SK-N-SH treated with all-trans-retinoic acid at 6 μM for 48 hours (cell line): ENCODE results near the gene RAD51B.

Experiments
- ARNTL ChIP-seq: fragments of 450-650 bp; formaldehyde crosslinking; IDR thresholded peaks from 2 replicates; pipeline ENCODE4 v1.5.0; 2020; ENCODE audit warnings: low read depth, mild to moderate bottlenecking, moderate library complexity, borderline replicate concordance
- OSR1 ChIP-seq: fragments of 250-450 bp; sonication (Bioruptor Pico); IDR thresholded peaks from 2 replicates; pipeline ENCODE4 v1.8.0; 2022; ENCODE audit warnings: moderate library complexity, mild to moderate bottlenecking, inconsistent platforms
- PATZ1 ChIP-seq: fragments of 250-450 bp; sonication (Bioruptor Pico); IDR thresholded peaks from 2 replicates; pipeline ENCODE4 v1.8.0; 2020; ENCODE audit warnings: mild to moderate bottlenecking, moderate library complexity, borderline replicate concordance
- PPARA ChIP-seq: fragments of 250-450 bp; sonication (Bioruptor Pico); IDR thresholded peaks from 2 replicates; pipeline ENCODE4 v1.5.0; 2020; ENCODE audit warnings: mild to moderate bottlenecking, borderline replicate concordance
- TCF4 ChIP-seq: fragments of 250-450 bp; sonication (Bioruptor Pico); IDR thresholded peaks from 2 replicates; pipeline ENCODE4 v1.8.0; 2021; ENCODE audit warnings: mild to moderate bottlenecking, moderate library complexity, borderline replicate concordance
- ZFP3 ChIP-seq: fragments of 250-450 bp; sonication (Bioruptor Pico); IDR thresholded peaks from 2 replicates; pipeline ENCODE4 v1.5.0; 2020; ENCODE audit warnings: mild to moderate bottlenecking, moderate library complexity
- ZFP30 ChIP-seq: fragments of 450-650 bp; formaldehyde crosslinking; IDR thresholded peaks from 2 replicates; pipeline ENCODE4 v1.5.0; 2022; ENCODE audit warnings: mild to moderate bottlenecking, moderate library complexity
- ZNF70 ChIP-seq: fragments of 450-650 bp; formaldehyde crosslinking; IDR thresholded peaks from 2 replicates; pipeline ENCODE4 v1.5.0; 2020; ENCODE audit warnings: mild to moderate bottlenecking, moderate library complexity
- TF ChIP-seq, protein P1 (sequence below): fragments of 250-450 bp; sonication (Bioruptor Pico); IDR thresholded peaks from 2 replicates; pipeline ENCODE4 v1.8.0; 2021; ENCODE audit warnings: low read depth, mild to moderate bottlenecking, moderate library complexity, borderline replicate concordance
- TF ChIP-seq, protein P2 (sequence below): fragments of 250-450 bp; sonication (Bioruptor Pico); IDR thresholded peaks from 2 replicates; pipeline ENCODE4 v1.5.1; 2020; ENCODE audit warnings: low read depth, mild to moderate bottlenecking, moderate library complexity
- TF ChIP-seq, protein P3 (sequence below): fragments of 250-450 bp; sonication (Bioruptor Pico); IDR thresholded peaks from 2 replicates; pipeline ENCODE4 v1.5.0; 2020; ENCODE audit warnings: mild to moderate bottlenecking, moderate library complexity

DNA sequence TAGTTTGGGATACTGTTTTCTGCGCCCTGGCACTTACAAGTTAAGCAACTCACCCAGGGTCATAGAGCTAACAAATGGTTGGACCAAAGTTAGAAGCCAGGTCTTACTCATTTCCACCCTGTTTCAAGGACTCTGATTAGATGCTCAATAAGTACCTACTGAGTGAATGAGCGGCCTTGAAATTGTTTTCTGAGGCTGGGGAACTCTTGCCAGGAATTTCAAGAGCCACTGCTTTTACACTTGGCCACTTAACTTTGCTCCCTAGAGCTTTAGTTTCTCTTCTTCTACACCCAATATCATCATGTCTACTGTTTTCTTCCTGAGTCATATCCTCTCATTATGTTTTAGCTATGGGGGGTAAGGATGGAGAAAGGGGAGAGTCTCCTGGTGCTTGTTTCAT lies 541.7 kb downstream of the RAD51B start:
- TF ChIP-seq, protein P1, sequence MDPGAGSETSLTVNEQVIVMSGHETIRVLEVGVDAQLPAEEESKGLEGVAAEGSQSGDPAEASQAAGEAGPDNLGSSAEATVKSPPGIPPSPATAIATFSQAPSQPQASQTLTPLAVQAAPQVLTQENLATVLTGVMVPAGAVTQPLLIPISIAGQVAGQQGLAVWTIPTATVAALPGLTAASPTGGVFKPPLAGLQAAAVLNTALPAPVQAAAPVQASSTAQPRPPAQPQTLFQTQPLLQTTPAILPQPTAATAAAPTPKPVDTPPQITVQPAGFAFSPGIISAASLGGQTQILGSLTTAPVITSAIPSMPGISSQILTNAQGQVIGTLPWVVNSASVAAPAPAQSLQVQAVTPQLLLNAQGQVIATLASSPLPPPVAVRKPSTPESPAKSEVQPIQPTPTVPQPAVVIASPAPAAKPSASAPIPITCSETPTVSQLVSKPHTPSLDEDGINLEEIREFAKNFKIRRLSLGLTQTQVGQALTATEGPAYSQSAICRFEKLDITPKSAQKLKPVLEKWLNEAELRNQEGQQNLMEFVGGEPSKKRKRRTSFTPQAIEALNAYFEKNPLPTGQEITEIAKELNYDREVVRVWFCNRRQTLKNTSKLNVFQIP = no peak
- TF ChIP-seq OSR1 (CRISPR knock-in tag) (no peak), PATZ1 (CRISPR knock-in tag) (no peak), ZFP3 (CRISPR knock-in tag) (no peak), ZFP30 (CRISPR knock-in tag) (no peak), ARNTL (CRISPR knock-in tag) (no peak), ZNF70 (CRISPR knock-in tag) (no peak), TCF4 (CRISPR knock-in tag) (no peak), PPARA (CRISPR knock-in tag) (no peak)
- TF ChIP-seq, protein P2, sequence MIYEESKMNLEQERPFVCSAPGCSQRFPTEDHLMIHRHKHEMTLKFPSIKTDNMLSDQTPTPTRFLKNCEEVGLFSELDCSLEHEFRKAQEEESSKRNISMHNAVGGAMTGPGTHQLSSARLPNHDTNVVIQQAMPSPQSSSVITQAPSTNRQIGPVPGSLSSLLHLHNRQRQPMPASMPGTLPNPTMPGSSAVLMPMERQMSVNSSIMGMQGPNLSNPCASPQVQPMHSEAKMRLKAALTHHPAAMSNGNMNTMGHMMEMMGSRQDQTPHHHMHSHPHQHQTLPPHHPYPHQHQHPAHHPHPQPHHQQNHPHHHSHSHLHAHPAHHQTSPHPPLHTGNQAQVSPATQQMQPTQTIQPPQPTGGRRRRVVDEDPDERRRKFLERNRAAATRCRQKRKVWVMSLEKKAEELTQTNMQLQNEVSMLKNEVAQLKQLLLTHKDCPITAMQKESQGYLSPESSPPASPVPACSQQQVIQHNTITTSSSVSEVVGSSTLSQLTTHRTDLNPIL = no peak
- TF ChIP-seq, protein P3, sequence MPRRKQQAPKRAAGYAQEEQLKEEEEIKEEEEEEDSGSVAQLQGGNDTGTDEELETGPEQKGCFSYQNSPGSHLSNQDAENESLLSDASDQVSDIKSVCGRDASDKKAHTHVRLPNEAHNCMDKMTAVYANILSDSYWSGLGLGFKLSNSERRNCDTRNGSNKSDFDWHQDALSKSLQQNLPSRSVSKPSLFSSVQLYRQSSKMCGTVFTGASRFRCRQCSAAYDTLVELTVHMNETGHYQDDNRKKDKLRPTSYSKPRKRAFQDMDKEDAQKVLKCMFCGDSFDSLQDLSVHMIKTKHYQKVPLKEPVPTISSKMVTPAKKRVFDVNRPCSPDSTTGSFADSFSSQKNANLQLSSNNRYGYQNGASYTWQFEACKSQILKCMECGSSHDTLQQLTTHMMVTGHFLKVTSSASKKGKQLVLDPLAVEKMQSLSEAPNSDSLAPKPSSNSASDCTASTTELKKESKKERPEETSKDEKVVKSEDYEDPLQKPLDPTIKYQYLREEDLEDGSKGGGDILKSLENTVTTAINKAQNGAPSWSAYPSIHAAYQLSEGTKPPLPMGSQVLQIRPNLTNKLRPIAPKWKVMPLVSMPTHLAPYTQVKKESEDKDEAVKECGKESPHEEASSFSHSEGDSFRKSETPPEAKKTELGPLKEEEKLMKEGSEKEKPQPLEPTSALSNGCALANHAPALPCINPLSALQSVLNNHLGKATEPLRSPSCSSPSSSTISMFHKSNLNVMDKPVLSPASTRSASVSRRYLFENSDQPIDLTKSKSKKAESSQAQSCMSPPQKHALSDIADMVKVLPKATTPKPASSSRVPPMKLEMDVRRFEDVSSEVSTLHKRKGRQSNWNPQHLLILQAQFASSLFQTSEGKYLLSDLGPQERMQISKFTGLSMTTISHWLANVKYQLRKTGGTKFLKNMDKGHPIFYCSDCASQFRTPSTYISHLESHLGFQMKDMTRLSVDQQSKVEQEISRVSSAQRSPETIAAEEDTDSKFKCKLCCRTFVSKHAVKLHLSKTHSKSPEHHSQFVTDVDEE (CRISPR knock-in tag) = no peak
